OCI-LY7 (cell line): ENCODE measurements around the gene RBM5. TPM values are rescaled to one million over a fixed set of nuclear protein-coding genes. Genes with fewer than 3 reads are reported as not detected.

ENCODE experiments used
- BruUV-seq: library from RNA; stranded (reverse); fragments of 400-500 nt; replicated peaks from 2 replicates; lab custom pipeline; 2021; lab: Mats Ljungman, UMichigan
- CTCF ChIA-PET: fragments of 300-600 bp; sonication (Branson Sonifier 250); formaldehyde crosslinking; loops from one replicate; lab custom pipeline; 2022; ENCODE audit warnings: antibody characterized with exemption; ENCODE audit not compliant: unreplicated experiment; lab: Charles Lee
- POLR2A ChIA-PET: fragments of 300-600 bp; sonication (Branson Sonifier 250); formaldehyde crosslinking; loops from one replicate; lab custom pipeline; 2022; ENCODE audit warnings: antibody characterized with exemption; lab: Charles Lee
- DNase-seq: peaks from one replicate; pipeline ENCODE4 v3.0.0-alpha.2; 2015; ENCODE audit warnings: low spot score
- H2AFZ ChIP-seq: fragments of 200-600 bp; sonication (generic), shearing (Covaris generic); 2 replicates; pipeline ENCODE4 v1.6.1; 2014; ENCODE audit warnings: mild to moderate bottlenecking, antibody characterized with exemption, low read length, moderate library complexity
- H3K27ac ChIP-seq: fragments of 200-600 bp; sonication (generic); 2 replicates; pipeline ENCODE4 v1.5.1; 2014; ENCODE audit warnings: mixed run types, low read depth, mild to moderate bottlenecking, moderate library complexity, low read length, inconsistent platforms; ENCODE audit not compliant: poor library complexity, severe bottlenecking
- H3K36me3 ChIP-seq: fragments of 200-600 bp; sonication (generic); 2 replicates; pipeline ENCODE4 v1.6.1; 2014; ENCODE audit warnings: mild to moderate bottlenecking, antibody characterized with exemption, low read length, moderate library complexity, mixed read lengths; ENCODE audit not compliant: insufficient read depth
- H3K4me1 ChIP-seq: fragments of 200-600 bp; sonication (generic); 2 replicates; pipeline ENCODE4 v1.5.1; 2014; ENCODE audit warnings: mild to moderate bottlenecking, low read length; ENCODE audit not compliant: insufficient read depth, poor library complexity, severe bottlenecking
- H3K4me2 ChIP-seq: fragments of 200-600 bp; sonication (generic); 2 replicates; pipeline ENCODE4 v1.6.1; 2014; ENCODE audit warnings: mild to moderate bottlenecking, low read length
- H3K4me3 ChIP-seq: fragments of 200-600 bp; sonication (generic); 2 replicates; pipeline ENCODE4 v1.5.1; 2014; ENCODE audit warnings: mild to moderate bottlenecking, low read depth, low read length; ENCODE audit not compliant: poor library complexity, severe bottlenecking
- H3K79me2 ChIP-seq: fragments of 200-600 bp; sonication (generic); 2 replicates; pipeline ENCODE4 v1.6.1; 2016; ENCODE audit warnings: low read depth, mild to moderate bottlenecking, low read length, moderate library complexity, mixed read lengths; ENCODE audit not compliant: insufficient read depth
- H3K9me2 ChIP-seq: fragments of 200-600 bp; sonication (generic); 2 replicates; pipeline ENCODE4 v1.6.1; 2016; ENCODE audit warnings: mild to moderate bottlenecking, low read length, mixed read lengths; ENCODE audit not compliant: insufficient read depth
- H3K9me3 ChIP-seq: fragments of 200-600 bp; sonication (generic); 2 replicates; pipeline ENCODE4 v1.6.1; 2014; ENCODE audit warnings: mild to moderate bottlenecking, mixed run types, low read length, mixed read lengths
- H4K20me1 ChIP-seq: fragments of 200-600 bp; sonication (generic); 2 replicates; pipeline ENCODE4 v1.6.1; 2014; ENCODE audit warnings: mild to moderate bottlenecking, antibody characterized with exemption, low read length, moderate library complexity, mixed read lengths; ENCODE audit not compliant: insufficient read depth
- CTCF ChIP-seq: fragments of 200-600 bp; sonication (generic); conservative IDR thresholded peaks from 2 replicates; pipeline ENCODE4 v1.5.1; 2014; ENCODE audit warnings: mild to moderate bottlenecking, antibody characterized with exemption, low read length, moderate library complexity, mixed read lengths
- EZH2phosphoT487 ChIP-seq: fragments of 200-600 bp; sonication (generic); IDR thresholded peaks from 2 replicates; pipeline ENCODE4 v1.6.1; 2018; ENCODE audit warnings: low read depth, borderline replicate concordance, mild to moderate bottlenecking, mixed run types, antibody characterized with exemption, low read length, moderate library complexity, mixed read lengths
- intact Hi-C: fragments of 100-400 bp; cut with micrococcal nuclease; formaldehyde crosslinking; loops from one replicate; pipeline ENCODE4 v1.10.0; 2022; ENCODE audit not compliant: unreplicated experiment
- total RNA-seq, 2 experiments: library from RNA; depleted of rRNA in 1 of 2; stranded (reverse); fragments of >200 nt in 1 of 2; shearing (Covaris generic) in 1 of 2; gene quantifications; 2 replicates each; pipeline ENCODE4 v1.2.3, GENCODE V29; 2014 to 2022

Gene RBM5
- total RNA-seq, 2 experiments from 2014 or later: 139 to 197 TPM

DNA sequence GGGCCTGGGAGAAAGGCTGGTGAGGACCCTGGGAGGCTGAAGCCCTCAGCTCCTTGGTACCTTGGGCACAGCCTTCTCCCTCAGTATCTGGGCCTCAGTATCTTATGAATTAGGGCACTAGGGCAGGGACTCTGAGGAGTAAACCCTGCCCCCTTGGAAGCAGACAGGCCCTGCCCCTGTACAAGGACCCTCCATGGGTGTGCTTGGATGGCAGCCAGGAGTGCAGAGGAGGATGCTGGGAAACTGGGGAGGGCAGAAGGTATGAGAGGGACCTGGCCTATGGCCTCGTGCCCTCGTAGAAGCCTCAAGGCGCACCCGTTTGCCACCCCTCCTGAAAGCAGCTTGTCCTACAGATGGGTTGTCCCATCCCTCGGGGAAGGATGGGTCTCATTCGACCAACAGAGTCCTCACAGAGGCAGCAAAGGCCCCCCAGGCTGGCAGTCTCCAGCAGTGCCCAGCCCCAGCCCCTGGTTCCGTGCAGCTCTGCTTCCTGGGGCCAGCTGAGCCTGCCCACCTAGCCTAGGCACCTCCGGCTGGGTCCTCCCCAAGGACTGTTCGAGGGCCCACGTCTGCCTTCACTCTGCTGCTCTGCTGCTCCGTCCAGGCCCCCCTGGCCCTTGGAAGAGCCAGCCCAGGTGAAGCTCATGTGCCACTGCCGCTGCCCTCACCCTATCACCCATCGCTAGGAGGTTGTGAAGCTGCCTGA lies 51.2 kb downstream of the RBM5 start:
- ChIA-PET CTCF (no interaction called here), POLR2A (no interaction called here)
- Histone ChIP-seq H3K27ac (no peak overlapping the region), H2AFZ (no peak overlapping the region), H3K9me3 (no peaks in the 10 kb centered on the region), H3K79me2 (no peaks in the 10 kb centered on the region), H3K4me1 (peaks cover 12% of the 10 kb centered on the region), H3K36me3 (no peaks in the 10 kb centered on the region), H3K4me2 (no peak overlapping the region), H3K4me3 (no peak overlapping the region), H3K9me2 (no peaks in the 10 kb centered on the region), H4K20me1 (no peaks in the 10 kb centered on the region)
- BruUV-seq: no TSS peak
- TF ChIP-seq CTCF (no peak), EZH2phosphoT487 (no peak)
- intact Hi-C loops: loop anchor here (5.0 kb wide), 1 partner anchor 47 kb away; no protein-coding TSS in a partner anchor
- no peak for DNase-seq

- no peak overlapping the region for H3K4me2 ChIP-seq
- intact Hi-C loops: no loop called here
- POLR2A ChIA-PET: no interaction called here
These were observed 52.3 kb downstream of the RBM5 start for GRCh38 chr3:50140990-50141389.

More at GRCh38 chr3:50140990-50141389, 52.3 kb downstream of the RBM5 start:
- Histone ChIP-seq H3K27ac (no peak overlapping the region), H3K36me3 (no peaks in the 10 kb centered on the region), H4K20me1 (no peaks in the 10 kb centered on the region), H3K9me3 (no peaks in the 10 kb centered on the region), H2AFZ (no peak overlapping the region), H3K4me3 (no peak overlapping the region), H3K4me1 (peaks cover 12% of the 10 kb centered on the region), H3K79me2 (no peaks in the 10 kb centered on the region), H3K9me2 (no peaks in the 10 kb centered on the region)
- DNase-seq: no peak
- CTCF ChIA-PET: no interaction called here
- BruUV-seq: no TSS peak
- no peak for TF ChIP-seq CTCF
- TF ChIP-seq EZH2phosphoT487: no peak
